ENCODE data around the gene AFF2.

- no peak for TF ChIP-seq FOXM1 (IDR thresholded peaks at IDR 0.05; ENCODE audit: borderline replicate concordance)
- TF ChIP-seq FOXK2 (IDR thresholded peaks at IDR 0.05): no peak
These were observed 76.0 kb downstream of the AFF2 start for GRCh38 chrX:148576396-148576795.
